Measurements from ENCODE around the gene NR1H4.
"Not testable (repeated sequence)": the region's sequence is repeated elsewhere in the genome, so short reads cannot be mapped to it uniquely, and the experiment has no call there.

NR1H4 gene

GRCh38 chr12:100473716-100474150 is at the start of gene NR1H4:
TSS of gene NR1H4 (plus strand) at chr12:100473866. CDS start at chr12:100493324, 19,458 bp downstream.
- DNase-seq (ENCODE audit: extremely low spot score), result no peak
- ChIA-PET CTCF (interaction anchor here (1.2 to 1.5 kb wide), 2 partner anchors 12 to 16 kb away, joined by 3 to 5 read pairs; no protein-coding TSS in a partner anchor), POLR2A (no interaction called here)
- TF ChIP-seq CTCF (IDR thresholded peaks at IDR 0.05; ENCODE audit: control extremely low read depth, extremely low read depth, low read depth, missing control alignments), result no peak

GRCh38 chr12:100426145-100426544 is 47.5 kb upstream of the NR1H4 start:
- ChIA-PET POLR2A (no interaction called here), CTCF (interaction anchor here (0.9 to 1.7 kb wide), 3 partner anchors 8 to 22 kb away, joined by 4 to 5 read pairs (median 4); no protein-coding TSS in a partner anchor)
- no peak for TF ChIP-seq CTCF (IDR thresholded peaks at IDR 0.05; ENCODE audit: control extremely low read depth, extremely low read depth, low read depth, missing control alignments)
- DNase-seq (ENCODE audit: extremely low spot score), result no peak

- CTCF ChIA-PET, result no interaction called here
- POLR2A ChIA-PET, result no interaction called here
- TF ChIP-seq CTCF (IDR thresholded peaks at IDR 0.05; ENCODE audit: control extremely low read depth, extremely low read depth, low read depth, missing control alignments), result no peak
- DNase-seq (ENCODE audit: extremely low spot score), result no peak
Observed at GRCh38 chr12:100427078-100427477, 46.6 kb upstream of the NR1H4 start.

- DNase-seq (ENCODE audit: extremely low spot score); CTCF ChIA-PET; POLR2A ChIA-PET: not testable (repeated sequence)
Observed at GRCh38 chr12:100430251-100430650, 43.4 kb upstream of the NR1H4 start.

DNA sequence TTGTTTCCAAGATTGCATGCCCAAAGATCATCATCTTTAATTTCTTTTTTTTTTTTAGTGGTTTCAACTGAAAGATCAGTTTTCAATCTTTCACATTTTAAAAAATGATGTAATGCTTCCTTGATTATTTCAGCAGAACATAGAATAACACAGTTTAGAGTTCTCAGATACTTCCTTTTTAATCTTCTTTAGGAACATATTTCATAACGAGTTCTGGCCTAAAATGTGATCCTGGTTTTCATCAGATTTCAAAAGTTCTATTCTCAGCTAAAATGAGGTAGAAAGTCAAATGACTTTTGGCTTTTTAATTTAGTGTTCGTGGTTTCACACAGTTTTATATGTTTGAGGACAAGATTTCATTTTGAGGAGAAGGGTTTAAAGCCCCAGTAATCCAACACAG is 40.0 kb upstream of the NR1H4 start:
- TF ChIP-seq CTCF (IDR thresholded peaks at IDR 0.05; ENCODE audit: control extremely low read depth, extremely low read depth, low read depth, missing control alignments), result no peak
- ChIA-PET CTCF (interaction anchor here (1.9 kb wide), 1 partner anchor 8 kb away, joined by 4 read pairs; no protein-coding TSS in a partner anchor), POLR2A (no interaction called here)
- DNase-seq (ENCODE audit: extremely low spot score), result no peak

- ChIA-PET POLR2A (no interaction called here), CTCF (interaction anchor here (1.2 to 1.9 kb wide), 2 partner anchors 9 to 29 kb away, joined by 3 to 4 read pairs; no protein-coding TSS in a partner anchor)
- DNase-seq (ENCODE audit: extremely low spot score), result no peak
- no peak for TF ChIP-seq CTCF (IDR thresholded peaks at IDR 0.05; ENCODE audit: control extremely low read depth, extremely low read depth, low read depth, missing control alignments)
Observed at GRCh38 chr12:100434177-100434576, 39.5 kb upstream of the NR1H4 start.

- no peak for TF ChIP-seq CTCF (IDR thresholded peaks at IDR 0.05; ENCODE audit: control extremely low read depth, extremely low read depth, low read depth, missing control alignments)
- ChIA-PET CTCF (no interaction called here), POLR2A (no interaction called here)
- DNase-seq (ENCODE audit: extremely low spot score), result no peak
Observed at GRCh38 chr12:100435957-100436356, 37.7 kb upstream of the NR1H4 start.

All from GM10248 (cell line).